GM21786 (cell line): ENCODE results near the gene SMIM24.

Source experiments
- ATAC-seq: cut with Tn5 transposase; IDR thresholded peaks from one replicate; pipeline ENCODE4 v1.9.1; 2021; ENCODE audit not compliant: unreplicated experiment

SMIM24 gene

DNA sequence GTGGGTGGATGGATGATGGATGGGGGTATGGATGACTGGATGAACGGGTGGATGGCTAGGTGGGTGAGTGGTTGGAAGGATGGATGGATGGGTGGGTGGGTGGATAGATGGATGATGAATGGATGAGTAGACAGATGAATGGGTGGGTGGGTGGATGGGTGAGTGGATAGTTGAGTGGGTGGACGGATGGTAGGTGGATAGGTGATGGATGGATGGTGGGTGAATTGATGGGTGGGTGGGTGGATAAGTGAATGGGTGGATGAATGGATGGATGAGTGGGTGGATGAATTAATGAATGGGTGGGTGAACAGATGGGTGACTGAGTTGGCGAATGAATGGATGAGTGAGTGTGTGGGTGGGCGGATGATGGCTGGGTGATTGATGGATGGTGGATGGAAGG is 4.9 kb downstream of the SMIM24 start:
- ATAC-seq, result no peak

DNA sequence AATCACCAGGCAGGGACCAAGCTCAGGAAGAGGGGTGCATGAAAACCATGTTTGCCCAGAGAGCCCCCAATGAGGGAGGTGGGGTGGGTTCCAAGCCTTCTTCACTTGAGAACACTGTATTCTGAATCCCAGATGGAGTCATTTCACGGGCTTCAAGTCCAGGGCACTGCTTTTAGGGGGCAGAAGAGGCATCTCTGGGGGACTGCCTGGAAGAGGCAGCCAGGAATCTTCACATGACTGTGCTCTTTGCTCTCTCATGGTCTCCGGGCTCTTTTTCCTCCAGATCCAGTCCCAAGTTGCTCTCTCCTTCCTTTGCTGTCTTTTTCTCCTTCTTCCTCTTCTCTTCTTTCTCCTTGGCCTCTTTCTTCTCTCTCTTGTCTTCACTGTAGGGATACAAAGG is 5.7 kb downstream of the SMIM24 start:
- ATAC-seq, result no peak

DNA sequence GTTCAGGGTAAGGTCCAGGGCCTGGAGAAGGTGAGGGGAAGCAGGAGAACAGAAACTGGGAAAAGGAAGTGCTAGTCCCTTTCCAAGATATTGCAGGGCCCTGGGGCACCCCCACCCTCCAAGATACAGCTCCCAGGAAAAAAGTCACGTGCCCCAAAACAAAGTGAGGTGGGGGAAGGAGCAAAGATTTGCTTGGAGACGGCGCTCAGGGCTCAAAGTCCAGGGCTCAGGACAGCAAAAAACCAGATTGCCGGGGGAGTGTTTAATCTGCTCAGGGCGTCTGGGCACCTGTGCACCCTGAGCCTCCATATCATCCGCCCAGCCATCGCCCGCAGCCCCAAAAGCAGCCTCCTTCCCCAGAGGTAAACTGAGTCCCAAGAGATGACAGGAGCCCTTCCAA is 6.3 kb downstream of the SMIM24 start:
- no peak for ATAC-seq

DNA sequence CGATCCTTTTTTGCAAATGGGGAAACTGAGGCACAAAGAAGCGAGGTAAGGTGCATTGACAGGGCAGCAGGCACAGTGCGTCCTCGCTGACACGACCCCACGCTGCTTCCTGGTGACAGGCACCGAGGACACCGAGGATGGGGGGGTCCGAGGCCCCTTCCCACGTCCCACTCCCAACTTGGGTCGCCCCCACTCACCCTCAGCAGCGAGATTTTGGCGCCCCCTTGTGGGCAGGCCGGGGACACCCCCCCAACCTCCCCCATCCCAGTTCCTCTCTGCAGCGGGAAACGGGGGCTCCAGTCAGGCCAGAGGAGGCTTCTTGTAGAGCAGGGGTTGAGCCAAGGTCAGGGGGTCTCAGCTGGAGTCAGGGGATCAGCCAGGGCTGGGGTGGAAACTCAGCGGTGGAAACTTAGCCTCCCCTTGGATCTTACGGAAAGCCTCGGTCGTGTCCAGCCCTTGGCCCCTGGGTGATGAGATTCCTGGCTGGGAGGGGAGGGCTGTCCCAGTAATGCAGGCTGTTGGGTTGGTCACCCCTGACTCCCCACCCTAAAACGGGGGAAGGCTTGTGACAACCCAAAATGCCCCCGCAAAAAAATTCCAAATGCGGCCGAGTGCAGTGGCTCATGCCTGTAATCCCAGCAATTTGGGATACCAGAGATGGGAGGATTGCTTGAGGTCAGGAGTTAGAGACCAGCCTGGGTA is 8.2 kb downstream of the SMIM24 start:
- no peak for ATAC-seq

DNA sequence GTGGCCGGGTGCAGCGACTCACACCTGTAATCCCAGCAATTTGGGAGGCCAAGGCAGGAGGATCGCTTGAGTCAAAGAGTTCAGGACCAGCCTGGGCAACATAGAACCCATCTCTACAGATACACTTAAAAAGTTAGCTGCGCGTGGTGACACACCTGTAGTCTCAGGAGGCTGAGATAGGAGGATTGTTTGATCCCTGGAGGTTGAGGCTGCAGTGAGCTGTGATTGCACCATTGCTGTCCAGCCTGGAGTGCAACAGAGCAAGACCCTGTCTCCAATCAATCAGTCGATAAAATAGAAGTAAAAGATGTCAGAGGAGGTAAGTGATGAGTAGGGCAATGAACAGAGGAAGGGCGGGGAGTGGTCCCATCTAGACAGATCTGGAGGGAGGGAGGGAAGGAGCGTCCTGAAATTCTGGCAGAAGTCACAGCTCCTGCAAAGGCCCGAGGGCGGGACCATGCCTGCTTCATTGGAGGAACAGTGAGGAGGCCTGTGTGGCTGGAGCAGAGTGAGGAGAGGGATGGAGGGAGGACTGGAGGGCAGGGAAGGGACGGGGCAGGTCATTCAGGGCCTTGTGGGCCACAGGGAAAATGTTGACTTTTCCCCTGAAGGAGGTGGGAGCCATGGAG is 9.7 kb downstream of the SMIM24 start:
- ATAC-seq, result no peak

DNA sequence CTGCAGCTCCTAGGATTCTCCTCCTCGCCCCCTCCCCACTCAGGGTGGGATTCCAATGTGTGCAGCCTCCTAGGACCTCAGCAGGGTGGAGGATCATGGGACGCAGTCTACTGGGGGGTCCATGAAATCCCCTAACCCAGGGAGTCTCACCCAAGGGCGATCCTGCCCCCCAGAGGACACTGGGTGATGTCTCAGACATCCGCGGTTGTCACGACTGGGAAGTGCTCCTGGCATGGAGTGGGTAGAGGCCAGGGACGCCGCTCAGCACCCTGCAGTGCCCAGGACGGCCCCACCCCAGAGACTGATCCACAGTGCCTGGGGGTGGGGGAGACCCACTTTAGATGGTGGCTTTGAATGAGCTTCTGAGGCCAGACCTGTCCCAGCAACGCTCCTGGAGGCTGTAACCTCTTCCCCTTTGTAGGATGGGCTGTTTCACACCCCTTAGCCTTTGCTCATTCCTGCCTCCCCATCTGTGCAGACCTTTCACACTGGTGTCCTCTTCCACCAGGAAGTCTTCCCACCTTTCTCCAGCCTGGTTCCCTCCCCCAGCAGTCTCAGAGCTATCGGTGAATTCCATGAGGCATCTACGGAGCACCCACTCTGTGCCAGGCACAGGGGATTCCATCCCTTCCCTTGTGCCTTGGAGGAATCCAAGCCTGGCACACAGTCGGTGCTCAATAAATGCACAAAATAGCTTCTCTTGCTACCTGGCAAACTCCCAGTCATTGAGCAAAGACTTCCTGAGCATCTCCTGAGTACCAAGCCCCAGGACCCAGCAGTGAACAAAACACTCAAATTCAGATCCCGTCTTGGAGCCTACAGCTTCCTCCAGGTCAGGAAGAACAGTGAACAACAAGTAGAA is 10.5 kb downstream of the SMIM24 start:
- no peak for ATAC-seq

DNA sequence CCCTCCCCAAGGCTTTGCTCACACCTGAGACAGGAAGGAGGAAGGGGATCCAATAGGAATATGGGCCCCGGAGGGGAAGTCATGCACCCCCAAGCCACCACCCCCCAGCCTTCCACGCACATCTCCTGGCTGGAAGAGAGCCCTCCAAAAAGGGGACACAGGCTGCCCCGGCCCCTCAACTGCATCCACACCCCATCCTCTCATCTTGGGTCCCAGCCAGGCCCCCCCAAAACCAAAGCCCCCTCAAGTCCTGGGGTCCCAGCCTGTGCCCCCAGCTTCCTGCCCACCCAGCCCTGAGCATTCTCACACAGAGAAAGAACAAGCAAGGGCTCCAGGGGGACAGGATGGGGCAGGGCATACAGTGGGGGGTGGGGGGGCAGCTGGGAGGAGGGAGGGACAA is 12.1 kb downstream of the SMIM24 start:
- ATAC-seq, result no peak

DNA sequence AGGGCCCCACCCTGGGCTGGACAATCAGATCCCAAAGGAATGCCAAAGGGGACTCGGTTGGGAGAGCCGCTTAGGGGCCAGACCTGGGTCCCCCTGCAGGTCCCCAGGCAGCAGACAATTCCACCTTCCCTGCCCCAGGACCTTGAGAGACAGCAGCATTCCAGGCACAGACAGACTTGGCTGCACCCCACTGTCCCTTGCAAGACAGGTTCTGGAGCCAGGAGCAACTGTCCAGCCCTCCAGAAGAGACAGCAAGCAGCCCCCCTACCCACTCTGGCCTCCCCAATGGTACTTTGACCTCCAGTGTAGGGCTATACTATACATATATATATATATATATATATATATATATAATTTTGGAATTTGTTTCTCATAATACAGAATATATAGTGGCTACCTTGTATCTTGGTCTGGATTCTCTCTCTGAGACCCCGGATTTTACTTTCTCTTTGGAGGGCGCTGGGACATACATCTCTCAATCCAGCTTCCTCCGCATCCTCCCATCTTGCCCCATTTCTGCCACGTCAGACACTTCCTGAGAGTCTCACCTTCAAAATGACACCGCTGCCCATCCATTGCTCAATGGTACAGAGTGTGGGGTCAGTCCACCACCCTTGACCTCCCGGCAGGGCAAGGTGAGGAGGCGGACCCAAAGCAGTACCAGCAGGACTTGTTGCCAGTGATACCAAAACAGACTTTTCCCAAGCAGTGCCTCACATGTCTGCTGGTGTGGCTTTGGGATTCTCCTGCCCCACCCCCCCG is 12.7 kb downstream of the SMIM24 start:
- no peak for ATAC-seq

DNA sequence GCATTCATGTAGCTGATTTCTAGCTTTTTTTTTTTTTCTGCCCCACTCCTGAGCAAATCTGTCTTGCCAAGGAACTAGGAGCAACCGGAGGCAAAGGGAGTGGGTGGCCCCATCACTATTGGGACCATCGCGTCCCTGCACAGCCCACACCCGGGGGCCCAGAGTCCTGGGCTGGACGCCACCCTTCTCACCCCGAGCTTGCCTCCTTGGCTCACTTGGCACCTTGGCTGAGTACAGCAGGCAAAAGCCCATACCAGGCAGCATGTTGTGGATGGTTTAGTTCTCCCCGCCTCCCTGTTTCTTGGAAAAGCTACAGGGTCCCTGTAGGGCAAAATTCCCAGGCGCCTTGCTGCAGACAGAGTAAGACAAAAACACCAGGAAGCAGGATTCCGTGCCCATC is 13.7 kb downstream of the SMIM24 start:
- ATAC-seq, result no peak

DNA sequence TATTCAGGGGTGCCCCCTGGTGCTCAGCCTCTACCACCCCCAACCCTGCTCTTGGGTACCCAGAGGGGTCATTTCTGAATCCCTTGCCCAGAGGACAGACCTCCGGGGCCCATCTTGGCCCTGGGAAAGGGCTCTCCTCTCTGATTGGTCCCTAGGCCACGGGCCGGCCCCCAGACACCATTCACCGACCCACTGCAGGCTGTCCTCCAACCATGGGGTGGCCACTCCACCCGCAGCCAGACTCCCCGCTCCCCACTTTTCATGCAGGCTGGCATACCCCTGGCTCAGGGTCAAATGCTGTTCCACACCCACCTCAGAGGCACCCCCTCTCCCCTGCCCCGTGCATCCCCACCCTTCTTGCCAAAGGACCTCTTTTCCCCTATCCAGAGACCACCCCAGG is 14.8 kb downstream of the SMIM24 start:
- no peak for ATAC-seq

DNA sequence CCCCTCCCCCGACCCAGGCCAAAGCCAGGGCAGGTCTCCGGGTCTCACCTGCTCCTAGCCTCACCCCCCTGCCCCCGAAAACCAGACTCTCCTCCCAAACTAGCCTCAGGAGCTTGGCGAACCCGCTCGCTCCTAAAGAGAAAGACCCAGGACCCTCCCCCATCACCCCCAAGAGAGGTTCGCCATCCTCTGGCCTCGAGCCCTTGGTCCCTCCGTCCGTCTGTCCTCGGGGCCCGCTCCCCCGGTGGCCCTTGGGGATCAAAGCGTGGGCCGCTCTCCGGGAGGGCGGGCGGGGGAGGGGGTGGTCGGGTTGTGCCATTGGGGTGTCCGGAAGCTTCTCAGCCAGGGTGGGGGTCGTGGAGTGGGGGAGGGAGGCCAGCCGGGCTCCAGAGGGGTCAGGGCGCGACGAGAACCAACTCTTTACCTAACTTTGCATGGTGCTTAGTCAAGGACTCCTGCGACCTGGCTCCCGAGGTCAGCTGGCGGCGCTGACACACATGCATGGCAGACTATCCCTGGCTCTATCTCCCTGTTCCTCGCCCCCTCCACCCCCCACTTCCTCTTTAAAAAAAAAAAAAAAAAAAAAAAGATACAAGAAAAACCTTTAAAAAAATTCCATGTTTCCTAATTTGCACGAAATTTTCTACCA is 15.6 kb downstream of the SMIM24 start:
- no peak for ATAC-seq

DNA sequence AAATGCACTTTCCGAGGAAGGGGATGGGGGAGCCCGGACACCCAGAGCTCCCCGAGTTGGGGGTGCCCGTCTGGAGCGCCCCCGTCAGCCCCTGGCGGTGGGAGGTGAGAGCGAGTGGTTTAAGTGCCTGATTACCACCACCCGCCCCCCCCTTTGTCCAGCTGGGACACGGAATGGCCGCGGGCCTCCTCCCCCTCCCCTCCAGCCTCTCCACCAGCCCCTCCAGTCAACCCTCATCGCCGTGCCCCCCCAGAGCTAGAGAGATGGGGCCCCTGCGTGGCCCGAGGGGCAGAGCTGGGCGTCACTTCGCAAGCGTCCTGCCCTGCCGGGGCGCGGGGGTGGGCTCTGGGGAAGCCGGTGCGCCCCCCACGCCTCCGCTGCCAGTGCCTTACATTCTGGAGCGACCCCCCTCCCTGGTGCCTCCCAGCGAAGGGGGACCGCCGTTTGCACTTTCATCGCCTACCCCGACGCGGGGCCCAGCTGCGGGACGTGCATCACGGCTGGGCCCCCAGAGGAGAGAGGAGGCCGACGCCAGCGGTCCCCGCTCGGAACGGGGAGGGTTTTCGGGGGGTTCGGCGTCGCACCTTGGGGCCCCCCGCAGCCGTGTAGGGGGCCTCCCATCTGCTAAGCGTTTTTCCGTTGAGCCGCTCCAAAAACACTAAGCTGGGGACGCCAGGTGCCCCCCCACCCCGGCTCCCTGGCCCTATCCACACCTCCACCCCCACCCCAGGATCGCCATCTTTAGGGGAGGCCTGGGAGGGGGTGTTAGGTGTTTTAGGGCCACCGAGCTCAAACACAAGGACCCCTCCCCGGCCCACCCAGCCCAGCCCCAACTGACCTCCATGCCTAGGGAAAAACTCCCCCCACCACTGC is 16.4 kb downstream of the SMIM24 start:
- no peak for ATAC-seq

DNA sequence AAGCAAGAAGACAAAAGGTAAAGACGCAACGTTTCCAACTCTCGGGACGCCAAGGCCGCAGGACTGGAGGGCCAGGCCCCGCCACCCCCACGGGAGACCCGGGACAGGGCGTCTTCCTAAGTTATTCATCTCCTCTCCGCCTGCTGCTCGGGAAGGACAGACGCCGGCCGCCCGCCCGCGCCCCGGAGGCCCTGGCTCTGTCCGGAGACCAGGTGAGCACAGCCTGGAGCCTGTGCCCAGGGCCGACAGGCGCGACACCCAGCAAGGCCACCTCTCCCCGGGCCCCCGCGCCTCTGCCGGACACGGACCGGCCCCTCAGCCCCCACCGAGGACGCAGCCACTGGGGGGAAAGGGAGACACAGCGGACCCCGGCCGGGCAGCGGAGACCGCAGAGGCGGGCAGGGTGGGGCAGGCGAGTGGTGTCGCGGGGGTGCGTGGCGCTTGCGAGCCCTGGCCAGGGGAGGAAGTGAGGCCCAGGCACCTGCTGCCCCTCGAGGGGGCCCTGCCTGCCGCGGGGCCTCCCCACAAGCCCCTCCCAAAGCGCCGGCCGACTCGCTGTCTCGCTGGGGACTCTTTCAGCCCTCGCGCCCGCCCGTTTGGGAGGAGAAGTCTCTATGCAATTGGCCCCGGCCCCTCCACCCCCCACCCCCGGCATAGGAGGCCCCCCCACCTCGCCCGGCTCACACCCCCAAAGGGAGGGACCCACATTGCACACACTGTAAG is 17.2 kb downstream of the SMIM24 start:
- ATAC-seq, result no peak

DNA sequence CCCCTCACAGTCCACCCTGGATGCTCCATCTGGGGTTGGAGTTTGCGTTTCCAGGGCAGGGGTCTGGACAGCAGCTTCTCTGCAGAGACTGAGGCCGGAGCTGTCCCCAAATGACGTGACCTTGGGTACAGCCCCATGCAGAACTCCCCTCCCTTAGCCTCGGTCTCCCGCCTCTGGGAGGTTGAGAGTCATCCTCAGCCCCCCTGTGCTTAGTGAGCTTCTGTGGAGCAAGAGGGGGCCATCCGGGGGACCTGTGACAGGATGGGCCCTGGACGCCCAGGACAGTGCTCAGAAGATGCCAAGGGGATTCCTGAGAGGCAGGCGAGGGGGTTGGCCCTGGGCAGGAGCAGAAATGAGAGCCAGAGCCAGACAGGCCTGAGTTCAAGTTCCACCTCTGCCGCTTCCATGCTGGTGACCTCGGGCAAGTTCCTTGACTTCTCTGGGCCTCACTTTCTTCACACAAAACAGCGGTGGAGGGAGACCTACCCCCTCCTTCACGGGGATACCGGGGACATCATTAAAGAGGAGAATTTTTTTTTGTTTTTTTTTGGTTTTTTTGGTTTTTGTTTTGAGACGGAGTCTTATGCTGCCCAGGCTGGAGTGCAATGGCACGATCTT is 20.3 kb downstream of the SMIM24 start:
- no peak for ATAC-seq

DNA sequence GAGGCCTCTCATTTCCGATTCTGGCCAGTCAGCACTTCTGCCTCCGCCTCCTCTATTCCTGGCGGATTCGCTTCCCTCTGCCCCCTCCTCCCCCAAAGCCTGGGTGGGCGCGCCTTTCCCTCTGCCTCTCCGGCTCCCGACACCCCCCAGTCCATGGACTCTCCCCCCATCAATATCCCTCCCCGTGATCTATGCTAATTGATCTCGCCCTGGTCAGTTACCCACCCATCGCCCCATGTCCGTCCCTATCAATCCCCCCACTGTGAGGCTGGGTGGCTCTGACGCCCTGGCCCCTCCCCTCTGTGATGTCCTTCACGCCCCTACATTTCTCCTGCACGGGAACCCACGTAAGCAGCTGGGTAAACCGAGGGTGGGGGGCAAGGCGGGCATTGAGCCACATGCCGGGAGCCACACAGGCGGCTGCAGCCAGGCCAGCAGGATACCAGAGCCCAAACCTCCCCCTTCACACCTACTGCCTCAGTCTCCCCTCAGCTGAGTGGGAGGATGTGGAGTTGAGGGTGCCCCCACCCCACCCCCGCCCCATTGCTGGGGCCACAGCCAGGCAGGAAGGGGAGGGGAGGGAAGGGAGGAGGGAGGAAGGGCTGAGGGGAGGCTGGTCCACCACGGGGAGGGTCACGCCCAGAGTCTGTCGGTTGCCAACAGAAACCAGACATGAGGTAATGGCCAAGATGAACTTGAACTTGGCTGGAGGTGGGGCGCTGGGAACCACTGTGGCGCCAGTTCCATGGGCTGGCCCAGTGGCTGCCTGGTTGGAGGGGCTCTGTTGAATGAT is 21.0 kb downstream of the SMIM24 start:
- ATAC-seq, result no peak

DNA sequence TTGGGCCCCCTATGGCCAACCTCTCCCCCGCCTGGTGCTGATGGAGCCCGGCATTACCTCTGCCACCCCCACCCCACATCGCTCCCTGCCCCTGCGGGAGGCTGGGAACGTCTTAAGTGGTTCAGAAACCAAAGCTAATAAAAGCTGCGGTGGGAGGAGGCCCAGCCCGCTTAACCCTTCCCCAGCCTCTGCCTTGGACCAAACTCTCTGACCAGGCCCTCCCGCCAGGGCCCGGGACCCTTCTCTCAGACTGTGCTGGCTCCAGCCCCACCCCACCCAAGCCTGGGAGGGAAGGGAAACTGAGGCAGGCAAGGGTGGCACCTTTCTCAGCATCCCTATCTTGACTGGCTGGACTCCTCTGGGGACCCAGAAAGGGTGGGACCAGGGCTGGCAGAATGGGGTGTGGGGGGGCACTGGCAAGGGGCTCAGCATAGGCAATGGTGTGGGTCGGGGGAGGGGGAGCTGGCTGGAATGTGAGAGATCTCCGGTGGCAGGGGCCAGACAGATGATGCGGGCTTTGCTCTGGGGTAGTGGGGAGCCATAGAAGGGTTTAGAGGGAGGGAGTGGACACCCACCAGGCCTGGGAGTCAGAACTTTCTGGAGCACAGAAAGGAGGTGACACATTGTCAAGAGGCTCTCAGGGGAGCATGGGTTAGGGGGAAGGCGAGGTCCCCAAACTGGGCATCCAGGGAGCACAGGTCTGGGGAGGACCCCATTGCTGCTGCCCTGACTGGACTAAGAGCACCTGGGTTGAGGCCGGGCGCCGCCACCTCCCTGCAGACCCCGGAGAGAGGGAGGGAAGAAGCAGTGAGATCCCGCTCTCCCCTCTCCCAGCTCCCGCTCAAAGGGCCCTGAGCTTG is 21.9 kb downstream of the SMIM24 start:
- ATAC-seq, result no peak
